Stimulated activated CD4-positive, alpha-beta T cell treated with anti-CD3 and anti-CD28 coated beads, Interleukin-12 subunit alpha, Interleukin-12 subunit beta, amount 100 ng/mL, for 4 hours (primary cell): ENCODE results near the gene PRSS57.
"Not testable (repeated sequence)": the region's sequence is repeated elsewhere in the genome, so short reads cannot be mapped to it uniquely, and the experiment has no call there.

Source experiments
- DNase-seq: peaks from one replicate; pipeline ENCODE4 v3.0.0-alpha.2; 2020

Gene PRSS57

DNA sequence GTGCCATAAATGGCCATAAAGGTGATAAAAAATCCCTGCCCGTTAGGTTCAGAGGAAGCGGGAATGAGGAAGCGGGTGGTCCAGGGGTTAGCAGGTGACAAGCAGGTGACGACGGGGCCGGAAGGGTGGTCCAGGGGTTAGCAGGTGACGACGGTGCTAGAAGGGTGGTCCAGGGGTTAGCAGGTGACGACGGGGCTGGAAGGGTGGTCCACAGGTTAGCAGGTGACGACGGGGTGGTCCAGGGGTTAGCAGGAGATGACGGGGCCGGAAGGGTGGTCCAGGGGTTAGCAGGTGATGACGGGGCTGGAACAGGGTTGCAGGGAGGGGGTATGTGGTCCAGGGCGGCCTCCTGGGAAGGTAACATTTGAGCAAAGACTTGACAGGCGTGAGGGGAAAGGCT is 6.3 kb downstream of the PRSS57 start:
- DNase-seq, result no peak

DNA sequence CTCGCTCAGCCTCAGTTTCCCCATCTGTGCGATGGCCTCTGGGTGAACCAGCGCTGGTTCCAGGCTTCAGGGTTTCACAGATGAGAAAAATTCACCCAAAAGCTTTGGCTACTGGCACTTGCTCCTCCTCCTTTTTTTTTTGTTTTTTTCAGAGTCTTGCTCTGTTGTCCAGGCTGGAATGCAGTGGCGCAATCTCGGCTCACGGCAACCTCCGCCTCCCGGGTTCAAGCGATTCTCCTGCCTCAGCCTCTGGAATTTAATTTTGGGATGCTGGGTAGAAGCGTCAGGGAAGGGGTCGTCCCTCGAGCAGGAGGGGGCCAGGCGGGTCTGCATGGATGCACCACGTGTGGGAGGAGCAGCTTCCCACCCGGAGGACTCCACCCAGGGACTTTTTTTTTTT is 7.0 kb downstream of the PRSS57 start:
- DNase-seq, result no peak

DNA sequence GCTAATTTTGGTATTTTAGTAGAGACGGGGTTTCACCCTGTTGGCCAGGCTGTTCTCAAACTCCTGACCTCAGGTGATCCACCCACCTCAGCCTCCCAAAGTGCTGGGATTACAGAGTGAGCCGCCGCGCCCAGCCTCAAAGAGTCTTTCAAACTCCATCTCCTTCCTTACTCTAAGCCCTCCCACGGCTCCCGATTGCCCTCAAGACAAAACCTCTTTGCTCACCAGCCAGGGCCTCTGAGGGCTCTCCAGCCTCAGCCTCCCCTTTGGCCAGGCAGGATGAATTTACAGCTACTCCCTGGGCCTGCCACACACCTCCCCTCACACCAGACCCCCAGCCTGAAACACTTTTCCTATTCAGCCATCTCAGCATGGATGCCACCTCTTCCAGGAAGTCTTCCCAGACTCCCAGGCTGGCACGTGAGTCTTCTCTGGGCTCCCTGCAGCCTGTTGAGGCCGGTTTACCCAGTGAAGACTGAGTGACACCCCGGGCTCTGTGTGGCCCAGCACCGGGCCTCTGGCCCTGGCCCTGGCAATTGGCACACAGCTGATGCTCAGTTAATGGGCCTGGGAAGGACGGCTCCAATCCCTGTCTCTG is 7.6 kb downstream of the PRSS57 start:
- DNase-seq, result no peak

DNA sequence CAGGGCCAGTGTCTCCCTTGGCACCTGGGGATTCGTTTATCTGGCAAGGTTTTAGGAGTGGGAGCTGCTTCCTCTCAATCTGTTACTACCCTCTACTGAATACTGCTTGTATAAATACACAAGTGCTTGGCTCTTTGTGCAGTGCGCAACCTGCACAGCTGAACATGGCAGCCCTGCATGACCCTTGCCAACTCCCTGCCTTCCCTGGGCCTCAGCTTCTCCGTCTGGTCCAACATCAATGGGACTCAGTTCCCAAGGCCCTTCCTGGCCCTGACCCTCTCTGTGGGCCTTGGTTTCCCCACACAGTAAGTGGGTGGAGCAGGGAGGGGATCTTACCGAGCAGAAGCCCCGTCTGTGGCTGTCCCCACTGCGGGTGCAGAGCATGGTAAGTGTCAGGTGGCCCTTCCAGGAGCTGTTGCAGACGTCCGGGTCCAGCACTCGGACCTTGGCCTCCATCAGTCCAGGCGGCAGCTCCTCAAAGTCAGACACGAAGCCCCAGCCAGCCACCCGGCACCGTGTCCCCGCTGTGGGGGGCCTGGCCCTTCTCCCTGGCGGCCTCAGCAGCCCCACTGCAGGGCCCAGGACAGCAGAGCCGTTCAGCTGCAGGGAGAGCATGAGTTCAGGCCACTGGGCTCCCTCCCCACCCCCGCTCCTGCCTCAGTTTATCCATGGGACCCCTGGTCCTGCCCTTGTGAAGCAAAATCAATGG is 8.5 kb downstream of the PRSS57 start:
- DNase-seq, result no peak

DNA sequence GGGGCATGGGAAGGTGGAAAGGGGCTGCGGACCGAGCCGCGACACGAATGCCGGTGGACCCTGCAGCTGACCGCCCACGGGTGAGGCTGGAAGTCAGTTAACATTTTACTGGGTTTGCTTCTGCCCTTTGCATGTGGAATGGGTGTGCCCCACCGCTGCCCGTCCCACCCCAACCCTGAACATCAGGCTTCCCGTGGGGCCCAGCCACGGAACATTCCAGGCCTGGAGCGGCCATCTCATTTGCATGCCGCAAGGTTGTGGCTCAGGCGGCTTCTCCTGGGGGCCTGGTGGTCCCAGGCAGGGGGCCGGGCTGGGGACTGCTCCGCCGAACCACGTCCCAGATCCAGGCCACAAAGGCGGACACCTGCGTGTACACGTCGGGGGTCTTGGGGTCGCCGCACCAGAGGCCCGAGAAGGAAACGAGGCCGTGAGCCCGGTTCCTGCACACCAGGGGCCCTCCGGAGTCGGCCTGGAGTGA is 9.8 kb downstream of the PRSS57 start:
- DNase-seq, result no peak

DNA sequence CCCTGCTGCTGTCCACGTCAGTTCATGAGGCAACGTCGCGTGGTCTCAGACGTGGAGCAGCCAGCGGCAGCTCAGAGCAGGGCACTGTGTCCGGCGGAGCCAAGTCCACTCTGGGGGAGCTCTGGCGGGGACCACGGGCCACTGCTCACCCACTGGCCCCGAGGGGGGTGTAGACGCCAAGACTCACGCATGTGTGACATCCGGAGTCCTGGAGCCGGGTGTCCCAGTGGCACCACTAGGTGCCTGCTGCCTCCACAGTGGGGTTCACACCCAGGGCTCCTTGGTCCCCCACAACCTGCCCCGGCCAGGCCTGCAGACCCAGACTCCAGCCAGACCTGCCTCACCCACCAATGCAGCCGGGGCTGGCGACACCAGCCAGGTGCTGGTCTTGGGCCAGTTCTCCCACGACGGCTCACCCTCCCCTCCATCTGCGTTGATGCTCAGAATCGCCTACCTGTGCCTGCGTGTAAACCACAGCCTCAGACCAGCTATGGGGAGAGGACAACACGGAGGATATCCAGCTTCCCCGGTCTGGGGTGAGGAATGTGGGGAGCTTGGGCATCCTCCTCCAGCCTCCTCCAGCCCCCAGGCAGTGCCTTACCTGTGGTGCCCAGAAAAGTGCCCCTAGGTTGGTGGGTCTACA is 12.5 kb downstream of the PRSS57 start:
- no peak for DNase-seq

DNA sequence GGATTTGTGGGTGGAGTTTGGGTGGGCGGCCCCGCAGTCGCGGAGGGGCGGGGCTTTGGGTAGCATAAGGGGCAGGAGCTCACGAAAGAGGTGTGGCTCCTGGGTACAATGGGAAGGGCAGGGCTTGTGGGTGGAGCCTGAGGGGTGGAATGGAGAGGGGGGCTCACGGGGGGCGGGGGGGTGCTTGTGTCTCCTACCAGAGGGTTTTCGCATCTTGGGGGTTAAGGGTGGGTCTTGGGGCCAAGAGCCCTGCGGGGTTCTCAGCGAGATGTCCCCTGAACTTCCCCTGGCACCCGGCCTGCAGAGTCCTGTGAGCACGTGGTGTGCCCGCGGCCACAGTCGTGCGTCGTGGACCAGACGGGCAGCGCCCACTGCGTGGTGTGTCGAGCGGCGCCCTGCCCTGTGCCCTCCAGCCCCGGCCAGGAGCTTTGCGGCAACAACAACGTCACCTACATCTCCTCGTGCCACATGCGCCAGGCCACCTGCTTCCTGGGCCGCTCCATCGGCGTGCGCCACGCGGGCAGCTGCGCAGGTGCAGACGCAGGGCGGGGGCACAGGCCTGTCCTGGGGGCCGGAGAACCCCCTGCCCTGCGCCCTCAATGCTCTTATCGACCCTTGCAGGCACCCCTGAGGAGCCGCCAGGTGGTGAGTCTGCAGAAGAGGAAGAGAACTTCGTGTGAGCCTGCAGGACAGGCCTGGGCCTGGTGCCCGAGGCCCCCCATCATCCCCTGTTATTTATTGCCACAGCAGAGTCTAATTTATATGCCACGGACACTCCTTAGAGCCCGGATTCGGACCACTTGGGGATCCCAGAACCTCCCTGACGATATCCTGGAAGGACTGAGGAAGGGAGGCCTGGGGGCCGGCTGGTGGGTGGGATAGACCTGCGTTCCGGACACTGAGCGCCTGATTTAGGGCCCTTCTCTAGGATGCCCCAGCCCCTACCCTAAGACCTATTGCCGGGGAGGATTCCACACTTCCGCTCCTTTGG is 13.9 kb downstream of the PRSS57 start:
- peak; percentile 93 for DNase-seq

DNA sequence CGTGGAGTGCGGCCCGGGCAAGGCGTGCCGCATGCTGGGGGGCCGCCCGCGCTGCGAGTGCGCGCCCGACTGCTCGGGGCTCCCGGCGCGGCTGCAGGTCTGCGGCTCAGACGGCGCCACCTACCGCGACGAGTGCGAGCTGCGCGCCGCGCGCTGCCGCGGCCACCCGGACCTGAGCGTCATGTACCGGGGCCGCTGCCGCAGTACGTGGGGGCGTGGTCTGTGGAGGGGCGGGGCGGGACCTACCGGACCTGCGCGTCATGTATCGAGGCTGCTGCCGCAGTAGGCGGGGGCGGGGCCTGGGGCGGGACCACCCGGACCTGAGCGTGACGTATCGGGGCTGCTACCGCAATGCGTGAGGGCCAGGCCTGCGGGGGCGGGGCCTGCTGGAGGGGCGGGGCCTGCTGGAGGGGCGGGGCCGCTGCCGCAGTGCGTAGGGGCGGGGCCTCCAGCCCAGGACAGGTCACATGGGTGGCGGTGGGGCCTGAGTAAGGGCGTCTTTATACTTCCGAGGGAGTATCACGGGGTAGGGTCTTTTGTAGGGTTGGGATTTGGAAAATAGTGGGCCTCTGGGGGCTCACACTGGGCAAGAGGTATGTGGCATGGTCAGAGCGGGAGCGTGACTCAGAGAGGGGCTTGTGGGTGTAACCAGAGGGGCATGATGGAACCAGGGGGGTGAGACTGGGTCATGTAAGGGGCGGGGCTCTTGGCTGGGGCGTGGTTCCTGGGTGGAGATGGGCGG is 14.8 kb downstream of the PRSS57 start:
- peak; percentile 100 for DNase-seq

DNA sequence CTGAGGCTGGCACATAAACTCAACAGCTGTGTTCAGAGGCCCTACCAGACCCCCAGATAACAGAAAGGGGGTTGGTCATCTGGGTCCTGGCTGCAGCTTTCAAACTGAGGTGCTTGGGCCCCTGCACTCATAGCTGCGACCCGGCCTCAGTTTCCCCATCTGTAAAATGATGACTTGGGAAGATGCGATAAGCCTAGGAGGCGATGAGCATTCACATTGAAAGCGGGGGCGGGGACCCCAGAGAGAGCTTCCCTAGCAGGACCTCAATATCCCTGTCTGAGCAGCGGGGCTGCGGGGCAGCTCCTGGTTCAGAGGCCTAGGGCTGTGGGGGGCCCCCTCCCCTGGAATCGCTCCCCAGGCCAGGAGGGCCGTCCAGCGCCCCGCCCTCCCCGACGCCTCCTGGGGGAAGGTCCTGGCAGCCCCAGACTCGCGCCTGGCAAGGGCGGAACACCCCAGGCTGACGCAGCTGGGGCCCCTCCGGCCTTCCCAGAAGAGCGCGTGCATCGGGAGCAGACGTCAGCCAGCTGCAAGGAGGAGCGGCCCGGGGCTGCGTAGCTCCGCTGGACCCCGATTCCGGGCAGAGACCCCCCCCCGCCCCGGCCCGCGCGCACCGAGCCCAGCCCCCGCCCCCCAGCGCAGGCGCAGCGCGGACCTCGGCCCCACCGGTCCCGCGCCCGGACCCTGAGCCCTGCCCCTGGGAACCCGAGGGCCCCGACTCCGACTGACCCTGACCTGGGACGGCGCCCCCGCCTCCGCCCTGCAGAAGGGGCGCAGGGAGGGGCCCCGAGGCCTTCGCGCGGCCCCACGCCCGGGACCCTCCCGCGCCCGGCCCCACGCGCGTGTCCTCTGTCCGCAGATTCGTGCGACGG is 15.6 kb downstream of the PRSS57 start:
- peak; percentile 39 for DNase-seq

DNA sequence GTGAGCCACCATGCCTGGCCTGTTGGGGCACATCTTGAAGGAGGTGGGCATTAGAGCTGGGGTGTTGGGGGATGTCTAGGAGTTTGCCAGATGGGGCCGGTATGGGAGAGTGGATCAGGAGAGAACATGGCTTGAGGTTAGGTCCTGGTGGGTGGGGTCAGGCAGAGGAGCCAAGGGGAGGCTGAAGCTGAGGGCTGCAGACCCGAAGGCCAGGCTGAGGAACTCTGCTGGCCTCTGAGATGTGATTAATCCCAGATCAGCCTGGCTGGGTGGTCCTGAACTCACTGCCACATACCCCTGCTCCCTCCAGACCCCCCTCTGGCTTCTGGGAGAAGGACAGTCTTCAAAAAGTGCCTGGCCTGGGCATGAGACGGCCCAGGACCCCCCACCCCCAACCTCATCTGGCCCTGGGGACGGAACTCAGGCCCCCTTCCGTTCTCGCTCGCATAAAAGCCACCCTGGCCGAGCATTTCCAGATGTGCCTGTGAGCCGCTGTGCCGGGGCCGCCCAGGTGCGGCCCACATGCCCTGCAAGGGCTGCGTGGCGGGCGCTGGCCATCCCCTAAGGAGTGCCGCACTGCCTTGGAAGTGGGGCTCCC is 16.4 kb downstream of the PRSS57 start:
- DNase-seq, result no peak

DNA sequence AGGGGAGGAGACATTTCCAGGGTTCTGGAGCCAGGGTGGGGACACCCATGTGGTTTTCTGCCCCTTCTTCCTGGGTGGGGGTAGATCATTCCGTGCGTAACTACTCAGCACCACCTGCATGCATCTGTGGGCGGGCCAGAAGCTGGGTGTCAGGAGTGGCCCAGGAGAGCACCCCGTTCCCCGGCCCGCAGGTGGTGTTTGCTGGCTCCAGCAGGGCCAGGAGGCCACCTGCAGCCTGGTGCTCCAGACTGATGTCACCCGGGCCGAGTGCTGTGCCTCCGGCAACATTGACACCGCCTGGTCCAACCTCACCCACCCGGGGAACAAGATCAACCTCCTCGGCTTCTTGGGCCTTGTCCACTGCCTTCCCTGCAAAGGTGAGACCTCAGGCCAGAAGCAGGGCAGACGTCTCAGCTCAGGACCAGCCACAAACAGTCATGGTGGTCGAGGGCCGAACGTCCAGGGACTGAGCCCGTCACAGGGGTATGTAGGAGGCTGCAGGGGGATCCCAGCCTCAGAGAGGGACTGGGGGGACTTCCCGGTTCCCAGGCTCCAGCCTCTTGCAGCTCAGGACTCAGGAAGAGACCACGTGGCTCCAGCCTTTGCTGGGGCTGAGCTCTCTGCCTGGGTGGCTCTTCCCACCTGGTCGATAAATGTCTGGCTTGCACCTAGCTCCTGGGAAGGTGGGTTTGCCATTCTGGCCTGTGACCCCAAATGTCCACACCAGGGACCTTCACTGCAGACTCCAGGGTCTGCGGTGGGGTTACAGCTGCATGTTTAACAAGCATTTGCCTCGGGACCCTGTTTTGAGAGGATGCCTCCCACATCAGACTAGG is 17.4 kb downstream of the PRSS57 start:
- no peak for DNase-seq

DNA sequence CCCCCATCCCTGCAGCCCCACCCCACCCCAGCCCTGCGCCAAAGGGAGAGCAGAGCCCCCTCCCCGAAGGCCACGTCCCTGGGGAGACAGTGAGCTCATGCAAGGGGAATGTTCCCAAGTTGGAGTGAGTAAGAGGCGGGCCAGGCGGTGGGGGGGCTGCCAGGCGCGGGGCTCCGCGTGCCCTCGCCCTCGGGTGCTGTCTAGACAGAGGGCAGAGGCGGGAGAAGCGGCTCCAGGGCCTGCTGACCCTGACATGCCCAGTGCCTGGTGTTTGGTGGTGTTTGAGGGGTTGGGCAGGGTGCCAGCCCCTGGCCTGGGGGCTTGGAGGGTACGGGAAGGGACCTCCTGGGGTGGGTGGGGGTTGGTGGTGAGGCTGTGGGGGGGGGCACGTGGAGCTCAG is 18.1 kb downstream of the PRSS57 start:
- no peak for DNase-seq

DNA sequence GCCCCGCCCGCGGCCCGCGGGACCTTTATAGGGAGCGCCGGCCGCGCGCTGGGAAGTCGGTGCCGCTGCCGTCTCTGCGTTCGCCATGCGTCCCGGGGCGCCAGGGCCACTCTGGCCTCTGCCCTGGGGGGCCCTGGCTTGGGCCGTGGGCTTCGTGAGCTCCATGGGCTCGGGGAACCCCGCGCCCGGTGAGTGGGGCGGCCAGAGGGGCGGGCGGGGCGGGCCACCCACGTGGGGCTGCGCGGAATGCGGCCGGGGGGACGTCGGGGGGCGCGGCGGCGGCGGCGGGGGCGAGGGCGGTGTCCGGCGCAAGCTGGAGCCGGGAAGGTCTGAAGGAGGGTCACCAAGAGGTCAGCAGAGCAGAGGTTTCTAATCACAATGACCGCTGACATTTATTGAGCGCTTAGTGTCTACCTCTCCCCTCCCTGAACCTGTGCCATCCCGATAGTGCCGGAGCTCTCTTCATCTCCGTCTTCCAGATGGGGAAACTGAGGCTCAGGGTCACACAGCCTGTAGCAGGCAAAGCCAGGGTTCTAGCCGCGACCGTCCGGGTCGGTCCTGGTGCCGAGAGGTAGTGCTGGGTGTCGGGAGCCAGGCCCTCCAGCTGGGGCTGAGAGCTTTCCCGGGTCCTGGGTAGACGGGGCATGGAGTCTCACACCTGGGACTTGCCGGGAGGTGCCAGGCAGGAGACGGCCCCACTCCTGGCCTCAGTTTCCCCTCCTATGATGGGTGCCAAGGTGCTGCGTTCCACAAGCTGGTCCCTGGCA is 18.7 kb downstream of the PRSS57 start, which contains the start of gene FSTL3:
TSS of gene FSTL3 (plus strand) at position 54 of the 767 bp plus-strand sequence. CDS start at position 86, 32 bp downstream.
- no peak for DNase-seq

DNA sequence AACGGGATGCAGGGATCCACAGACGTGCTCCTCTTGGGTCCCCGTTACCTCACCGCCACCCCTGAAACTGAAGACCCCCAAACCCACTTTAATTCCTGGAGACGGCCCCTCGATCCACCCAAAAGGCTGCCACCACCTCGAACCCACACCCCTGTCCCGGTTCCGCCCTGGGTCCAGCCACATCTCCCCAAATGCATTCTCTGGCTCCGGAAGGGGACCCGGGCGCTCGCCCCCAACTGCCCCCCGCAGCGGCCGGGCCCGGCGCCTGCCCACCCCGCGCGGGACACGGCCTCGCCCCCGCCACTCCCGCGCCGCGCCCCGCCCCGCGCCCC is 19.3 kb downstream of the PRSS57 start:
- DNase-seq, result no peak

DNA sequence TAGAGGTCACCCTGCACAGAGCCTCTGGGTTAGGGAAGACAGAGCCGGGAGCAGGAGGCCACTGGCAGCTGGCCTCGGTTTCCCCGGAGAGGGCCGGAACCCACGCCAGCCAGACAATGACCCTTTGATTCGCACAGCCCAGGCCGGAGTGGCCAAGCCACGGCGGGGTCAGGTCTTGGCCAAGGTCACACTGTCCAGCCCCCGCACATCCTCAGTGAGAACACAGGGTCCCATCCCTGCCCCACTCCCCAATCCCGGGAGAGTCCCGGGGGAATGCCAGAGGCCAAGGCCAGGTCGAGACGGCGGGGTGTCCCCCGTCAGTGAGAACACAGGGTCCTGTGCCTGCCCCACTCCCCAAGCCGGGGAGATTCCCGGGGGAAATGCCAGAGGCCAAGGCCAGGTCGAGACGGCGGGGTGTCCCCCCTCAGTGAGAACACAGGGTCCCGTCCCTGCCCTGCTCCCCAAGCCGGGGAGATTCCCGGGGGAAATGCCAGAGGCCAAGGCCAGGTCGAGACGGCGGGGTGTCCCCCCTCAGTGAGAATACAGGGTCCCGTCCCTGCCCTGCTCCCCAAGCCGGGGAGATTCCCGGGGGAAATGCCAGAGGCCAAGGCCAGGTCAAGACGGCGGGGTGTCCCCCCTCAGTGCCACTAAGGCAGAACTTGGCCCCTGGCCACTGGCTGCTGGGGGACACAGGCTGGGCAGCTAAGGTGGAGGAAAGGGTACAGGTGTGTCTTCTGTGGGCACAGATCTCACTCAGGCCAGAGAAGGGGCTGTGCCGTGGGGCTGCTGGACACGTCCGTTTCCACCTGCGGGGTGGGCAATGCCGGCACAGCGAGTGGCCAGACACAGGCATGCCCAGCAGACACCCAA is 20.7 kb downstream of the PRSS57 start:
- DNase-seq, result no peak

DNA sequence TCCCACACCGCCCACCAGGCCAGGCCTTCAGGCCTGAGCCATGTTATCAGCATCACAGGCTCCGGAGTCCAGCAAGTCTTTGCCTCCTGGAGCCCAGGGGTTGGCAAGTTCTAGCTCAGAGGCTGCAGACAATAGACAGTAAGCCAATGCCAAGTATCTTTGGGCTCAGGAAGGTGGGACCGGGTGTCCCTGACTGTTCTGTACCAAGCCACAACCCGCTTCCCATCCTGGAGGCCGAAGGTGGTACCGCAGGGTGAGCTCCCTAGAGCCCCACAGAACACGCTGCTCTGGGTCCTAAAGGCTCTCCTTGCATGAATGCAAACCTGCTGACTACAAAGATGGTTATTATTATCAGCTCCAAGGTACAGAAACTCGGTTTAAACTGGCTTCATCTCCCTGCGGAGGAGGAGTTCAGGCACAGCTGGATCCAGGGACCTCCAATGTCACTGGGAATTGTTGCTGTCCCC is 24.6 kb downstream of the PRSS57 start:
- DNase-seq, result no peak

DNA sequence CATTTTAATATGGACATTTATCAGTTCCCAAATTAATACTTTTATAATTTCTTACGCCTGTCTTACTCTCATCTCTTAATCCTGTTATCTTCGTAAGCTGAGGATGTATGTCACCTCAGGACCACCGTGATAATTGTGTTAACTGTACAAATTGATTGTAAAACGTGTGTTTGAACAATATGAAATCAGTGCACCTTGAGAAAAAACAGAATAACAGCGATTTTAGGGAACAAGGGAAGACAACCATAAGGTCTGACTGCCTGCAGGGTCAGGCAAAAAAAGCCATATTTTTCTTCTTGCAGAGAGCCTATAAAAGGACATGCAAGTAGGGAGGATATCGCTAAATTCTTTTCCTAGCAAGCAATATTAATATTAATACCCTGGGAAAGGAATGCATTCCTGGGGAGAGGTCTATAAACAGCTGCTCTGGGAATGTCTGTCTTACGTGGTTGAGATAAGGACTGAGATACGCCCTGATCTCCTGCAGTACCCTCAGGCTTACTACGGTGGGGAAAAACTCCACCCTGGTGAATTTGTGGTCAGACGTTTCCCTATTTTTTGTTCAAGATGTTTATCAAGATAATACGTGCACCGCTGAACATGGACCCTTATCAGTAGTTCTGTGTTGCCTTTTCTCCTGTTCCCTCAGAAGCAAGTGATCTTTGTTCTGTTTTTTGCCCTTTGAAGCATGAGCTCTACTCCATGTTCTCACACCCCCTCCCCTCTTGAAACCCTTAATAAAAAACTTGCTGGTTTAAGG is 26.4 kb downstream of the PRSS57 start:
- DNase-seq, result not testable (repeated sequence)
